HL-60/S4 treated with phorbol 12-myristate 13-acetate at 8.2 ng/mL for 4 days and 3 days (cell line): ENCODE data around the gene SSRP1.
"Not testable (repeated sequence)": the region's sequence is repeated elsewhere in the genome, so short reads cannot be mapped to it uniquely, and the experiment has no call there.

Source experiments
- in situ Hi-C: fragments of 300-500 bp; cut with MboI; formaldehyde crosslinking; loops from 2 replicates; pipeline ENCODE4 v1.15.0; 2022; ENCODE audit warnings: low sequenced_read_pairs

Gene SSRP1

GRCh38 chr11:57335343-57336110, at the start of gene SSRP1:
SSRP1 (minus strand) TSS chr11:57335892; CDS start chr11:57335121, 771 bp downstream.
- in situ Hi-C loops, result loop anchor here (25.0 kb wide), 1 partner anchor 202 kb away; the partner anchor contains the start of genes SMTNL1 and TIMM10

GRCh38 chr11:57380975-57381374, 45.3 kb upstream of the SSRP1 start, which contains the start of gene PRG3:
PRG3 (minus strand) TSS chr11:57381150; CDS start chr11:57380708, 442 bp downstream.
- in situ Hi-C loops, result no loop called here

DNA sequence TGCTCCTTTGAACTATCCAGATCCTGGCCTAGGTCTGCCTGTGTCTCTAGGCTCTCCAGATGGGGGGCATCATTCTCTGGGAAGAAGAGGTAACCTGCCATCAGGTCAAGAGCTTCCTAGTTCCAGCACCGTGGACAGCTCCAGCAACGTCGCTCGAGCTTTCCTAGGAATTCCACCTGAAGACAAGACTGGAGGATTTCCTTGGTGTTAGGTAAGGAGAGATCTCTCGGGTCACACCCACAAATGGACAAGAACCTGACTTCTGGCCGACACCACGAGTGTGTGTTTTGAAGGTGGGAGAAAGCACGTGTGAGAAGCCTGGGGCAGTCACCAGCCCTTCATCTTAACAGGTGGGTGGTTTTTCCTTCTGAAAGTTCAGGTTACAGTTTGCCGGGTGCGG, 44.0 kb upstream of the SSRP1 start:
- in situ Hi-C loops, result no loop called here

DNA sequence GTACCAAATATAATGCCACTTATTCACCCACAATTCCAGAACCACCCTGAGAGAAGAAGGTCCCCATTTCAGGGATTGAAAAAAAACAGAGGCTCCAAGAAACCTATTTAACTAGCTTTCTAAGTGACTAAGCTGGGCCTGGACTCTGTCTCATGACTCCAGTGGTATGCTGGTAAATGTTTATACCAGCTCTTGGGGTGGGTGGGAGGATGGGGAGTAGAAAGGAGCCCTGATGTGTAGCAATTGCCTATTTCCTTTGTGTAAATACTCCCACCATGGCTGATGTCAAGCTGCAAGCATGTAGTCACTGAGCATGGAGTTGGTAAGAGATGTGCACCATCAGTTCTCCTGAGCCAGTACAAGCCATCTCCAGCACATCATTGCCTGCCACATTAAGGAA, 42.5 kb upstream of the SSRP1 start:
- in situ Hi-C loops, result no loop called here

GRCh38 chr11:57377107-57377506, 41.4 kb upstream of the SSRP1 start:
- in situ Hi-C loops, result no loop called here

DNA sequence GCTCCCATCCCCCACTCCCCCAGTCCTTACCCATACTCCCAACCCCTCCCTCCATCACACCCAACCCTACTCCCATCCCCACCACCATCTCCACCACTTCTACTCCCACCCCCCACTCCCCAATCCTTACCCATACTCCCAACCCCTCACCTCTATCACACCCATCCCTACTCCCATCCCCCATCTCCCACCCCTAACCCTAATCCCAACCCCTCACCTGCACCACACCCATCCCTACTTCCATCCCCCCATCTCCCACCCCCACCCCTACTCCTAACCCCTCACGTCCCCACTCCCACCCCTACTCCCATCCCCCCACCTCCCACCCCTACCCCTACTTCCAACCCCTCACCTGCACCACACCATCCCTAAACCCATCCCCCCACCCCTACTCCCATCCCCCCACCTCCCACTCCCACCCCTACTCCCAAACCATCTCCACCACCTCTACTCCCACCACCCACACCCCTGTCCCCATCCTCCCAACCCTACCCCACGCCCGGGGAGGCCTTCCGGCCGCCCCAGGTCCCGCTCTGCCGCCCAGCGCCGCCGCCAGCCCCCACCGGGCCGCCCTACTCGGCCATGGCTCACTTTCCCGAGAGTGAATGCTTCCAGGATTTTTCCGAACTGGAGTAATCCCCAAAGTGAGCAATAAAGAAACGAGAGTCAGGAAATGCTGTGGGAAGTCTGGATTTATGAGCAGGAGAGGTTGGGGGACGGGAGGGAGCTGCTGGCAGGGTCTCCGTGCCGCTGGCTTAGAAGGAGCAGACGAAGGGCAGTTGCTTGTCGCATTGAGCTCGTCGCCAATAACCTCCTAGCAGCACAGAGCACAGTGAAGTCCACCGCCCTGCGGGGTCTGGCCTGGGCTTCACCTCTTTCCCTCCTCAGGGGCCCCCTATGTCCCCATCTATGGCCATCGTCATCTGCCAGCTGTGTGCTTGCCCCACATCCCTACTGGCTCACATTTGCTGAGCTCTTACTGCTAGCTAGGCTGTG, 40.7 kb upstream of the SSRP1 start:
- in situ Hi-C loops, result no loop called here

GRCh38 chr11:57375490-57375889, 39.8 kb upstream of the SSRP1 start:
- in situ Hi-C loops, result no loop called here

- in situ Hi-C loops, result no loop called here
These were observed 39.3 kb upstream of the SSRP1 start for GRCh38 chr11:57374966-57375365.

DNA sequence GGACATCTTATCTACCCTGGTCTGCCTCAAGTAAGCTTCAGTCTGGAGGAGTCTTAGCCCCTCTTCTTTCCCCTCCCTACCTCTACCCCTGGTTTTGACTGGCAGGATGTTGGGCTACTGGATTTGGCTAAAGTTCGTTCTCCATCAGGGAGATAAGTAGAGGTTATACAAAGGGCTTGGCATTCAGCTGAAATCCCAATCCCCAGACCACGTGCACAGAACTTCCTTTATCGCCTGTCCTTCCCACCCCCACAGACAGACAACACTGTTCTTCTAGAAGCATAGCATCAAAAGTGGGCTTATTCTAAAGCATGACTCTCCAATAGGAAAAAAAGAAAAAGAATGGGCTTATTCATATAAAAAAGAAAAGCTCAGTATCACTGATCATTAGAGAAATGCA, 37.5 kb upstream of the SSRP1 start:
- in situ Hi-C loops, result no loop called here

DNA sequence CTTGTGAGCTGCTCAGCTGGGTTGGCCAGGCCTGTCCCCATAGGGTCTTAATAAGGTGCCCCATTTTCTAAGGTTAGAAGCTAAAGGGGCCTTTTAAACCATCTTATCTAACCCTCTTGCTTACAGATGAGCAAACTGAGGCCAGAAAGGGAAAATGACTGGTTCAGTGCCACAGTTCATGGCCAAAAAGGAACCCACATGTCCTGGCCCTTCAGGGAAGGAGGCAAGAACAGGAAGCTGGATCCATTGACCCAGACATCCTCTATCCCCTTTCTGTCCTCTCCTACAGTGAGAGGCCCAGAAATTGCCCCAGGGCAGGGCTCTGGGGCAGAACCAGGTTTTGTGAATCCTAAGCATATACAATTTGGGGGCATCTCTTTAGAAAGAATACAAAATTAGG, 35.2 kb upstream of the SSRP1 start:
- in situ Hi-C loops, result no loop called here

DNA sequence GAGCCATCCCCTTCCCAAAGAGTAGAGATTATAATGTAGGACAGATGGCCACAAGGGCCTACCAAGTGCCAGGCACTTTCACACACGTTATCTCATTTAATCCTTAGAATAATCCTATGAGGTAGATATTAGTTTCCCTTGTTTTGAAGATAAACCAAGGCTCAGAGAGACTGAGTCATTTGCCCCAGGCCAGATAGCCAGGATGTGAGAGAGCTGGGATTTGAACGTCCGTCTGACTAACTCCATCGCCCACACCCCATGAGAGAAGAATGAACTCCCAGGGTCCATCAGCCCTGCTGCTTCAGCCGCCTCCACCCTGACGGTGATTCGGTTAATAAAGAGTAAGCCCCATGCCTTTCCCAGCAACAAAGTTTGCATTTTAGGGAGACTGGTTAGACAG, 34.6 kb upstream of the SSRP1 start:
- in situ Hi-C loops, result no loop called here

DNA sequence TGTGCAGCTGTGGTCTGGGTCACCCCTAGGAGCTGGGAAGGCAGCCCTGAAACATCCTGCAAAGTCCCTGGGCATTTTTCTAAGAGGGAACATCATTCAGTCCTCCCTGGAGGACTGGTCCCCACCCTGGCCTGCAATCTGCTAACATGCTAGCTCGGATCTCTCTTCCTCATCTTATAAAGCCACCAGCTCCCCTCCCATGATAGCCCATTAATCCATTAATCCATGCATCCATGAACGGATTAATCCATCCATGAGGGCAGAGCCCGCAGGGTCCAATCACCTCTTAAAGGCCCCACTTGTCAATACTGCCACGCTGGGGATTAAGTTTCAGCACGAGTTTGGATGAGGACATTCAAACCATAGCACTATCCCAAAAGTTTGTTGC, 33.1 kb upstream of the SSRP1 start:
- in situ Hi-C loops, result no loop called here

- in situ Hi-C loops, result no loop called here
These were observed 32.6 kb upstream of the SSRP1 start for GRCh38 chr11:57368106-57368844.

GRCh38 chr11:57364851-57365660, 29.4 kb upstream of the SSRP1 start:
- in situ Hi-C loops, result no loop called here

DNA sequence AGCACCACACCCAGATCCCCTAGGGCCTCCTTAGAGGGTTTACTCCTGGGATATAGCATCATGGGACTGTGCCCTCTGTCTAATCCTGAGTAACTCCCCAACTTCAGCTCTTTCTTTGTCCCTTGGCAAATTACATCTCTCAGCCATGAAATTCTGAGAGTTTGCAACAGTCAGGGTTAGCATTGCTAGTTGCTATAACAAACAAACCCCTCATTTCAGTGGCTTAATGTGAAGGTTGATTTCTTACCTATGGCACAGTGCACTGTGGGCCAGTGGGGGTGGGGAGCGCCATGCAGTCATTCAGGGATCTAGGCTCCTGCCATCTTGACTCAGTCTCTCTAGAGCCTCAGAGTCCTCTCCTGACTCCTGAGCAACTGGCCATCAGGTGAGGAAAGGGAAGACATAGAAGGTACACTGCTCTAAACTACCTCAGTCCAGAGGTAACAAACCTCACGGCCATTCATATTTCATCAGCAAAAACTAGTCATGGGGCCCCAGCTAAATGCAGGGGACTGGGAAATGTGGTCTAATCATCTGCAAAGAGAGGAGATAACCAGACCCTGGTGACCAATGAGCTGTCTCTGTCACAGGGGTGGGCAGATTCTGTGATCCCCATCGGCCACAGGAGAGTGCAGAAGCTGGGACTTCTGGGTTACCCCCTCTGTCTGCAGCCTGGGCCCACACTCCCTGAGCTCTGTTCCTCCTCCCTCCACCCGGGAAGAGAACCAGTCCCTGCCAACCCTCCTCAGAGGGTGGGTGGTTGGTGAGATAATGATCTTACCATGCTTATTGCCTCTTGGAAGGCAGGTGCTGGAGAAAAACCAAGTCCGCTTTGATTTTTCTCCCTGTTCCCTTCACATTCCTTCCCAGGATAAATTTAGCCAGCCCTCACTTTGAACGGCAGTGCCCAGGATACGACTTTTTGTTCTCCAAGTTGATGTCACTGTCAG, 27.7 kb upstream of the SSRP1 start:
- in situ Hi-C loops, result no loop called here

DNA sequence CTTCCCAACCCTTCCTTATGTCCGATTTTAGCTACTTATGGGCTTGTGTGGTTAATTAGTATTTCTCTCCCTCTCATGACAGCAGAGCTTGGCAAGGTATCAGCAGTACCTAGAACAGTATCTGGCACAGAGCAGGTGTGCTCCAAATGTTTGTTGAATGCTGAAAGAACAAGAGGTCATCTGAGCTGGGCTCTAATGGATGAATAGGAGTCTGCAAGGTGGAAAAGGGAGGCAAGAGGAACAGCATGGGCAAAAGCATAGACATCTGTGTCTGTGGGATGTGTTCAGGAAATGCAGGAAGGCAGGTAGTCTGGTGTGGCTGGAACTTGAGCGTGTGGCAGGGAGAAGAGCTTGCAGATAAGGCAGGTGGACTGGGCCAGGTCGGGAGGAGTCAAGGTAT, 26.2 kb upstream of the SSRP1 start:
- in situ Hi-C loops, result no loop called here

DNA sequence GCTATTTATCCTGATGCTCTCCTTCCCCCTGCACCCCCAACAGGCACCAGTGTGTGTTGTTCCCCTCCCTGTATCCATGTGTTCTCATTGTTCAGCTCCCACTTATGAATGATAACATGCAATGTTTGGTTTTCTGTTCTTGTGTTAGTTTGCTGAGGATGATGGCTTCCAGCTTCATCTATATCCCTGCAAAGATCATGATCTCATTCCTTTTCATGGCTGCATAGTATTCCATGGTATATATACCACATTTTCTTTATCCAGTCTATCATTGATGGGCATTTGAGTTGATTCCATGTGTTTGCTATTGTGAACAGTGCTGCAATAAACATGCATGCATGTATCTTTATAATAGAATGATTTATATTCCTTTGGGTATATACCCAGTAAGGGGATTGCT, 25.7 kb upstream of the SSRP1 start:
- in situ Hi-C loops, result not testable (repeated sequence)

DNA sequence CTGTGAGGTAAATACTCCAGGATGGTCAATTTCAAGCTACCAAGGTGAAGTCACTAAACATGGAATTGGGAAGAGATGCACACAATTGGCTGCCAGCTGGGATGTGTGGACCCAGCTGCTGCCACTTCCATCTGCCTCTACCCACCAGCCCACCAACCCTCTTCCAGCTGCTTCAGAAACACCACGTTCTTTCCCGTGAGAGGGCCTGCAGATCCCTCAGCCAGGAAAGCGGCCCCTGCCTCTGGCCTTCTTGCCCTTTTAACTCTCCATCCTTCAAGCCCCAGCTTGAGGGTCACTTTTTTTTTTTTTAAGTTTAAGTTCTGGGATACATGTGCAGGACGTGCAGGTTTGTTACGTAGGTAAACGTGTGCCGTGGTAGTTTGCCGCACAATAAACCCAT, 25.3 kb upstream of the SSRP1 start:
- in situ Hi-C loops, result no loop called here
